Spleen (tissue), 11 donors: ENCODE data around the gene OR52H1. TPM values are rescaled to one million over a fixed set of nuclear protein-coding genes. Genes with fewer than 3 reads are reported as not detected.

ENCODE experiments used
- DNase-seq: peaks from one replicate; pipeline ENCODE4 v3.0.0-alpha.2; 2020
- H3K27ac ChIP-seq, 8 donors: fragments of 200-600 bp; sonication (generic) in 7 of 8; 1 replicate in 4 of 8; 2 replicates in 4 of 8; pipeline versions ENCODE4 v1.5.0 to v1.8.0; 2016 to 2021; ENCODE audit warnings: inconsistent platforms in 4 of 8, mild to moderate bottlenecking in 4 of 8, moderate library complexity in 1 of 8
- H3K27me3 ChIP-seq, 7 donors: fragments of 200-600 bp; sonication (generic) in 6 of 7; replicated peaks in 1 of 7; 1 replicate in 4 of 7; 2 replicates in 3 of 7; pipeline versions ENCODE4 v1.5.0 to v1.8.0; 2016 to 2021; ENCODE audit warnings: inconsistent platforms in 3 of 7, mild to moderate bottlenecking in 1 of 7
- H3K36me3 ChIP-seq, 6 donors: fragments of 200-600 bp; sonication (generic) in 5 of 6; 1 replicate in 4 of 6; 2 replicates in 2 of 6; pipeline versions ENCODE4 v1.5.0 to v1.8.0; 2016 to 2021; ENCODE audit warnings: inconsistent platforms in 2 of 6
- H3K4me1 ChIP-seq, 6 donors: fragments of 200-600 bp; sonication (generic) in 5 of 6; 1 replicate in 3 of 6; 2 replicates in 3 of 6; pipeline versions ENCODE4 v1.5.0 to v1.8.0; 2016 to 2021; ENCODE audit warnings: inconsistent platforms in 3 of 6
- H3K4me3 ChIP-seq, 8 donors: fragments of 200-600 bp; sonication (generic) in 7 of 8; 1 replicate in 4 of 8; 2 replicates in 4 of 8; pipeline versions ENCODE4 v1.5.0 to v1.8.0; 2016 to 2021; ENCODE audit warnings: inconsistent platforms in 4 of 8, mild to moderate bottlenecking in 4 of 8, moderate library complexity in 2 of 8
- H3K9me3 ChIP-seq, 8 donors: fragments of 200-600 bp; sonication (generic) in 7 of 8; 1 replicate in 4 of 8; 2 replicates in 4 of 8; pipeline versions ENCODE4 v1.5.0 to v1.8.0; 2016 to 2021; ENCODE audit warnings: inconsistent platforms in 4 of 8
- CTCF ChIP-seq, 11 experiments: fragments of 200-600 bp in 7 of 11; fragments of 450-650 bp in 4 of 11; sonication (generic) in 4 of 11; IDR thresholded peaks in 8 of 11; conservative IDR thresholded peaks in 3 of 11; 1 replicate in 7 of 11; 2 replicates in 4 of 11; pipeline versions ENCODE4 v1.4.0 to v1.8.0; 2016 to 2021; ENCODE audit warnings: antibody characterized with exemption in 11 of 11, inconsistent platforms in 4 of 11, mild to moderate bottlenecking in 1 of 11
- POLR2A ChIP-seq, 3 donors: fragments of 450-650 bp; IDR thresholded peaks; one replicate each; pipeline ENCODE4 v1.5.1; 2017; ENCODE audit warnings: antibody characterized with exemption in 3 of 3, mild to moderate bottlenecking in 1 of 3
- POLR2AphosphoS5 ChIP-seq, 3 donors: sonication (generic); formaldehyde crosslinking; IDR thresholded peaks; one replicate each; pipeline ENCODE4 v1.5.1; 2017; ENCODE audit warnings: antibody characterized with exemption in 3 of 3
- WGBS, 5 donors: extraction: QIAGEN DNeasy Blood & Tissue Kit in 3 of 5; methylation state at CpG; one replicate each; pipeline versions ENCODE4 v1.1.5 to v1.1.7; 2013 to 2018; 5-methylcytosine and 5-hydroxymethylcytosine counted together
- intact Hi-C: fragments of 100-400 bp; cut with DNase I; formaldehyde crosslinking; loops from one replicate; pipeline ENCODE4 v1.15.0; 2023; ENCODE audit warnings: low total_unique reads
- polyA plus RNA-seq, 3 donors: library from polyadenylated mRNA; stranded (reverse); fragments of 200-250 nt; gene quantifications; one replicate each; pipeline ENCODE4 v1.2.1, GENCODE V29; 2013
- total RNA-seq, 7 donors: library from RNA; depleted of rRNA in 3 of 7; stranded (reverse); fragments of >200 nt in 3 of 7; fragmentation: NEBNext Ultra II Directional in 4 of 7; extraction: Animal tissue kit (Norgen Biotek cat#: 25700) in 4 of 7; gene quantifications; one replicate each; pipeline versions ENCODE4 v1.1.0 to v1.2.1, GENCODE V29; 2016 to 2021
- donor health status: healthy with polysubstance abuse.
- donor health status: DM: no; HTN: no; CAD: no; lungs with moderate emphysema.
- donor health status: DM: no; HTN: no; CAD: no.
- donor health status: Bipolar disorder and iron deficiency.
- donor health status: healthy.
- donor health status: DM: no; HTN: no; CAD: no.
- donor health status: DM: yes; HTN: yes; CAD: no.

OR52H1 gene
- total and polyA plus RNA-seq, 10 donors, result 0.27 to 3.3 (median 0.80) TPM; not detected in 3

GRCh38 chr11:5514841-5515240 lies 33.5 kb downstream of the OR52H1 start:
- Histone ChIP-seq H3K36me3 (no peaks in the 10 kb centered on the region), H3K27me3 (no peaks in the 10 kb centered on the region), H3K9me3 (no peaks in the 10 kb centered on the region), H3K4me1 (no peaks in the 10 kb centered on the region), H3K27ac (no peak overlapping the region), H3K4me3 (no peak overlapping the region)
- TF ChIP-seq POLR2AphosphoS5 (IDR thresholded peaks at IDR 0.05) (no peak), CTCF (IDR thresholded peaks at IDR 0.05 in 8 of 11, conservative IDR thresholded peaks at IDR 0.05 in 3 of 11) (no peak), POLR2A (IDR thresholded peaks at IDR 0.05) (no peak)
- intact Hi-C loops, result no loop called here
- DNase-seq, result no peak

- intact Hi-C loops, result no loop called here
- Histone ChIP-seq H3K9me3 (no peaks in the 10 kb centered on the region), H3K27ac (no peak within 1 kb of the TSS), H3K4me3 (no peak within 1 kb of the TSS), H3K27me3 (peaks cover 0 to 7% (median 0%) of the 10 kb centered on the region in 7 donors), H3K36me3 (no peaks in the 10 kb centered on the region), H3K4me1 (no peaks in the 10 kb centered on the region)
- DNase-seq, result no peak
- TF ChIP-seq POLR2A (IDR thresholded peaks at IDR 0.05) (no peak), POLR2AphosphoS5 (IDR thresholded peaks at IDR 0.05) (no peak), CTCF (IDR thresholded peaks at IDR 0.05 in 8 of 11, conservative IDR thresholded peaks at IDR 0.05 in 3 of 11) (no peak)
- 65 to 87% (median 80%) methylated on average over 4 of the region's 4 CpGs for WGBS, 5 donors
Measured at GRCh38 chr11:5509803-5510202, 38.5 kb downstream of the OR52H1 start, which contains the start of gene UBQLN3. Gene UBQLN3 (minus strand): TSS chr11:5509957. CDS start chr11:5509558, 399 bp downstream.

GRCh38 chr11:5508605-5509004 lies 39.7 kb downstream of the OR52H1 start:
- H3K4me3 ChIP-seq, result no peak overlapping the region
- H3K36me3 ChIP-seq, result no peaks in the 10 kb centered on the region
- peaks cover 0 to 7% (median 0%) of the 10 kb centered on the region in 7 donors for H3K27me3 ChIP-seq
- no peak for DNase-seq
- intact Hi-C loops, result no loop called here
- 92 to 98% (median 96%) methylated on average over 8 of the region's 8 CpGs for WGBS, 5 donors
- no peak overlapping the region for H3K27ac ChIP-seq
- no peak for TF ChIP-seq POLR2AphosphoS5 (IDR thresholded peaks at IDR 0.05)
- TF ChIP-seq POLR2A (IDR thresholded peaks at IDR 0.05), result no peak
- no peak for TF ChIP-seq CTCF (IDR thresholded peaks at IDR 0.05 in 8 of 11, conservative IDR thresholded peaks at IDR 0.05 in 3 of 11)
- no peaks in the 10 kb centered on the region for H3K4me1 ChIP-seq
- H3K9me3 ChIP-seq, result no peaks in the 10 kb centered on the region

GRCh38 chr11:5507933-5508305 lies 40.4 kb downstream of the OR52H1 start:
- WGBS, 5 donors, result 77 to 86% (median 85%) methylated on average over 6 of the region's 6 CpGs
- Histone ChIP-seq H3K4me1 (no peaks in the 10 kb centered on the region), H3K36me3 (no peaks in the 10 kb centered on the region), H3K9me3 (no peaks in the 10 kb centered on the region), H3K27ac (no peak overlapping the region), H3K27me3 (peaks cover 0 to 7% (median 0%) of the 10 kb centered on the region in 7 donors), H3K4me3 (no peak overlapping the region)
- TF ChIP-seq CTCF (IDR thresholded peaks at IDR 0.05 in 8 of 11, conservative IDR thresholded peaks at IDR 0.05 in 3 of 11) (no peak), POLR2A (IDR thresholded peaks at IDR 0.05) (no peak), POLR2AphosphoS5 (IDR thresholded peaks at IDR 0.05) (no peak)
- DNase-seq, result no peak
- intact Hi-C loops, result no loop called here
